ENCODE data around the gene SPATS2L. TPM values are rescaled to one million over a fixed set of nuclear protein-coding genes. Genes with fewer than 3 reads are reported as not detected.

Gene SPATS2L
- total and polyA plus RNA-seq, 9 donors = 144 to 235 (median 222) TPM

DNA sequence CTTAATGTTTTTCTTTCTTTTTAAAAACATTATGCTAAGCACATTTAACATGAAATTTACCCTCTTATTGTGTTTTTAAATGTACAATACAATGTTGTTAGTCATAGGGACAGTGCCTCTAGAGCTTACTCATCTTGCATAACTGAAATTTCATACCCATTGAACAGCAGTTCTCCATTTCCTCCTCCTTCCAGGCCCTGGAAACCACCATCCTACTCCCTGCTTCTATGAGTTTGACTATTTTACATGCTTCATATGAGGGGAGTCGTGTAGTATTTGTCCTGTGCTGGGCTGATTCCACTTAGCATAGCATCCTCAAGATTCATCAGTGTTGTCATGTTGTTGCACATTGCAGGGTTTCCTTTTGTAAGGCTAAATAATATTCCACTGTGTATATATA is 92.6 kb downstream of the SPATS2L start:
- no peak overlapping the region for H3K27ac ChIP-seq (ENCODE audit: low read length)
- H3K27me3 ChIP-seq (ENCODE audit: control insufficient read depth, insufficient read depth, low read length) = no peaks in the 10 kb centered on the region
- H3K36me3 ChIP-seq (ENCODE audit: control insufficient read depth, insufficient read depth, low read length) = peaks cover 15% of the 10 kb centered on the region
- WGBS (ENCODE audit: insufficient coverage) = no CpG with 5 or more reads among the region's 1 CpG
- no peak for DNase-seq
- H3K4me3 ChIP-seq (ENCODE audit: low read length) = no peak overlapping the region
- H3K4me1 ChIP-seq (ENCODE audit: control insufficient read depth, insufficient read depth, low read length) = no peaks in the 10 kb centered on the region
- H3K9me3 ChIP-seq (replicated peaks; ENCODE audit: control insufficient read depth, low read depth, low read length) = no peaks in the 10 kb centered on the region

- no peak overlapping the region for H3K27ac ChIP-seq (ENCODE audit: low read length)
- no peaks in the 10 kb centered on the region for H3K9me3 ChIP-seq (replicated peaks; ENCODE audit: control insufficient read depth, low read depth, low read length)
- WGBS (ENCODE audit: insufficient coverage) = no CpG with 5 or more reads among the region's 1 CpG
- H3K4me3 ChIP-seq (ENCODE audit: low read length) = no peak overlapping the region
- no peak for DNase-seq
- no peaks in the 10 kb centered on the region for H3K4me1 ChIP-seq (ENCODE audit: control insufficient read depth, insufficient read depth, low read length)
- peaks cover 13% of the 10 kb centered on the region for H3K36me3 ChIP-seq (ENCODE audit: control insufficient read depth, insufficient read depth, low read length)
- H3K27me3 ChIP-seq (ENCODE audit: control insufficient read depth, insufficient read depth, low read length) = no peaks in the 10 kb centered on the region
Measured at GRCh38 chr2:200399636-200400035, 93.1 kb downstream of the SPATS2L start.

DNA sequence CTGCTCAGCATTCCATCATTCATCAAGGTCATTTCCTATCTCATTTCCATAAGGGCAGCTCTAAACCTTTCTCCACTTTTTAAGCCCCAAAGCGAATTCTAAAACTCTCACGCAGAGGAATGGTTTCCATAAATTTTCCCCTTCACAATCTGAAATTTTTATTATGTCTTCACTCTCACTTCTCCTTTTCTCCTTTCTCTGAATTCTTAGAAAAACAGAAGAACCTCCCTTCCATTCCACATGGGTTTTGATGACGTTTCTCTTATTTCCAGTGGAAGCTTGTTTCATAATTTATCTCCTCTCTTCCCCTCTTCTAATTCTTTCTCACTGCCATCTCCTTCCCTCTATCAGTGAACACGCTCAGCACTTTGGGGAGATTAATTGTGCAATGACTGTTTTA is 97.3 kb downstream of the SPATS2L start:
- Histone ChIP-seq H3K4me1 (ENCODE audit: control insufficient read depth, insufficient read depth, low read length) (peaks cover 7% of the 10 kb centered on the region), H3K4me3 (ENCODE audit: low read length) (no peak overlapping the region), H3K36me3 (ENCODE audit: control insufficient read depth, insufficient read depth, low read length) (peaks cover 19% of the 10 kb centered on the region), H3K9me3 (replicated peaks; ENCODE audit: control insufficient read depth, low read depth, low read length) (no peaks in the 10 kb centered on the region), H3K27me3 (ENCODE audit: control insufficient read depth, insufficient read depth, low read length) (no peaks in the 10 kb centered on the region), H3K27ac (ENCODE audit: low read length) (no peak overlapping the region)
- 81% methylated on average over 2 of the region's 4 CpGs for WGBS (ENCODE audit: insufficient coverage)
- peak; percentile 39 for DNase-seq

- H3K9me3 ChIP-seq (replicated peaks; ENCODE audit: control insufficient read depth, low read depth, low read length) = no peaks in the 10 kb centered on the region
- DNase-seq = no peak
- H3K4me1 ChIP-seq (ENCODE audit: control insufficient read depth, insufficient read depth, low read length) = peaks cover 9% of the 10 kb centered on the region
- peaks cover 19% of the 10 kb centered on the region for H3K36me3 ChIP-seq (ENCODE audit: control insufficient read depth, insufficient read depth, low read length)
- 89% methylated on average over 4 of the region's 4 CpGs for WGBS (ENCODE audit: insufficient coverage)
- no peak overlapping the region for H3K4me3 ChIP-seq (ENCODE audit: low read length)
- H3K27ac ChIP-seq (ENCODE audit: low read length) = no peak overlapping the region
- no peaks in the 10 kb centered on the region for H3K27me3 ChIP-seq (ENCODE audit: control insufficient read depth, insufficient read depth, low read length)
Measured at GRCh38 chr2:200404615-200405014, 98.1 kb downstream of the SPATS2L start.

- Histone ChIP-seq H3K4me1 (ENCODE audit: control insufficient read depth, insufficient read depth, low read length) (peaks cover 9% of the 10 kb centered on the region), H3K27ac (ENCODE audit: low read length) (peak overlapping the region; percentile 11), H3K9me3 (replicated peaks; ENCODE audit: control insufficient read depth, low read depth, low read length) (no peaks in the 10 kb centered on the region), H3K36me3 (ENCODE audit: control insufficient read depth, insufficient read depth, low read length) (peaks cover 19% of the 10 kb centered on the region), H3K4me3 (ENCODE audit: low read length) (no peak overlapping the region), H3K27me3 (ENCODE audit: control insufficient read depth, insufficient read depth, low read length) (no peaks in the 10 kb centered on the region)
- no CpG with 5 or more reads among the region's 1 CpG for WGBS (ENCODE audit: insufficient coverage)
- DNase-seq = no peak
Measured at GRCh38 chr2:200405599-200406298, 99.3 kb downstream of the SPATS2L start.

DNA sequence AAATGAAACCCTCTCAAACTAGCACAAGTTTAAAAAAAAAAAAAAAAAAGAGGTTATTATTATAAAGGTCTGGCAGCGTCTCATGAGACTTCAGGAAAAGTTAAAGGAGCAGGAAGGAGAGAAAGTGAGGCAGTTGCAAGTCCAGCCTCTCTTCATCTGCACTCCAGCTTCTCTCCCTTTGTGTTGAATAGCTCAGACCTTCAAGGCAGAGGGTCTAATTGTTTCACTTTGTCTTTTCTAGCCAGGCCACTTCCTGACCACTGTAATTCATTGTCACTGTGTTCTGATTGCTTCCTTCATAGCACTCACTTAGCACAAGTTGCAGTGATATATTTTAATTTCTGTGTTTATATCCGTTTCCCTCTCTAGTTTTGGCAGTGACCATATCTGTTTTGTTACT is 99.9 kb downstream of the SPATS2L start:
- H3K27me3 ChIP-seq (ENCODE audit: control insufficient read depth, insufficient read depth, low read length) = no peaks in the 10 kb centered on the region
- DNase-seq = no peak
- no peaks in the 10 kb centered on the region for H3K9me3 ChIP-seq (replicated peaks; ENCODE audit: control insufficient read depth, low read depth, low read length)
- peaks cover 9% of the 10 kb centered on the region for H3K4me1 ChIP-seq (ENCODE audit: control insufficient read depth, insufficient read depth, low read length)
- peaks cover 14% of the 10 kb centered on the region for H3K36me3 ChIP-seq (ENCODE audit: control insufficient read depth, insufficient read depth, low read length)
- WGBS (ENCODE audit: insufficient coverage) = 57% methylated on average over 1 of the region's 2 CpGs
- no peak overlapping the region for H3K27ac ChIP-seq (ENCODE audit: low read length)
- no peak overlapping the region for H3K4me3 ChIP-seq (ENCODE audit: low read length)

- H3K4me1 ChIP-seq (ENCODE audit: control insufficient read depth, insufficient read depth, low read length) = peaks cover 9% of the 10 kb centered on the region
- no peak for DNase-seq
- H3K27me3 ChIP-seq (ENCODE audit: control insufficient read depth, insufficient read depth, low read length) = no peaks in the 10 kb centered on the region
- no peaks in the 10 kb centered on the region for H3K9me3 ChIP-seq (replicated peaks; ENCODE audit: control insufficient read depth, low read depth, low read length)
- peaks cover 17% of the 10 kb centered on the region for H3K36me3 ChIP-seq (ENCODE audit: control insufficient read depth, insufficient read depth, low read length)
- 77% methylated on average over 14 of the region's 19 CpGs for WGBS (ENCODE audit: insufficient coverage)
- H3K27ac ChIP-seq (ENCODE audit: low read length) = no peak overlapping the region
- no peak overlapping the region for H3K4me3 ChIP-seq (ENCODE audit: low read length)
Measured at GRCh38 chr2:200408428-200409316, 102.2 kb downstream of the SPATS2L start.

- H3K4me3 ChIP-seq (ENCODE audit: low read length) = no peak overlapping the region
- DNase-seq = peak; percentile 34
- H3K27me3 ChIP-seq (ENCODE audit: control insufficient read depth, insufficient read depth, low read length) = no peaks in the 10 kb centered on the region
- peaks cover 20% of the 10 kb centered on the region for H3K36me3 ChIP-seq (ENCODE audit: control insufficient read depth, insufficient read depth, low read length)
- H3K27ac ChIP-seq (ENCODE audit: low read length) = no peak overlapping the region
- H3K4me1 ChIP-seq (ENCODE audit: control insufficient read depth, insufficient read depth, low read length) = peaks cover 6% of the 10 kb centered on the region
- H3K9me3 ChIP-seq (replicated peaks; ENCODE audit: control insufficient read depth, low read depth, low read length) = no peaks in the 10 kb centered on the region
Measured at GRCh38 chr2:200411831-200412230, 105.3 kb downstream of the SPATS2L start.

- H3K36me3 ChIP-seq (ENCODE audit: control insufficient read depth, insufficient read depth, low read length) = peaks cover 31% of the 10 kb centered on the region
- no peaks in the 10 kb centered on the region for H3K4me1 ChIP-seq (ENCODE audit: control insufficient read depth, insufficient read depth, low read length)
- no peak overlapping the region for H3K27ac ChIP-seq (ENCODE audit: low read length)
- no peaks in the 10 kb centered on the region for H3K27me3 ChIP-seq (ENCODE audit: control insufficient read depth, insufficient read depth, low read length)
- no peak overlapping the region for H3K4me3 ChIP-seq (ENCODE audit: low read length)
- no peak for DNase-seq
- no peaks in the 10 kb centered on the region for H3K9me3 ChIP-seq (replicated peaks; ENCODE audit: control insufficient read depth, low read depth, low read length)
- WGBS (ENCODE audit: insufficient coverage) = no CpG with 5 or more reads among the region's 5 CpGs
Measured at GRCh38 chr2:200414367-200414766, 107.9 kb downstream of the SPATS2L start.

DNA sequence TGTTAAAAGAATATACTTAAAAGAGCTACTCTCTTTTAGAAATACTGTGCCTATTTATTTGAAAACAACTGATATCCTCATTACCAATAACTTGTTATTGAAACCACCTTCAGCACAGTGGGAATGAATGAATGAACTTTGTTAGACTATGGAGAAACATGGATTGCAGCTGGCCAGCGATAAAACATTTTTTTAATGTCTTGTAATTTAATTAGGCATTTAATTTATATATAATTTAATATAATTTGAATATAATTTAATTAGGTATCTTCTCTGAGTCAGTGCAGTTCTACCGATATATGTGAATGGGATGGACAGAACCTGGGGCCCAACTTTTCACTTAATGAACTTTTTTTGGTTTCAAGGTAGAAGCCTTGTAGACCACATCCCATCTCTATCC is 109.0 kb downstream of the SPATS2L start:
- no CpG with 5 or more reads among the region's 2 CpGs for WGBS (ENCODE audit: insufficient coverage)
- Histone ChIP-seq H3K36me3 (ENCODE audit: control insufficient read depth, insufficient read depth, low read length) (peaks cover 37% of the 10 kb centered on the region), H3K27me3 (ENCODE audit: control insufficient read depth, insufficient read depth, low read length) (no peaks in the 10 kb centered on the region), H3K27ac (ENCODE audit: low read length) (no peak overlapping the region), H3K4me1 (ENCODE audit: control insufficient read depth, insufficient read depth, low read length) (no peaks in the 10 kb centered on the region), H3K9me3 (replicated peaks; ENCODE audit: control insufficient read depth, low read depth, low read length) (no peaks in the 10 kb centered on the region), H3K4me3 (ENCODE audit: low read length) (no peak overlapping the region)
- DNase-seq = no peak

Measured in muscle of leg (tissue), 11 donors.